ENCODE results near the gene ANKS3.

DNA sequence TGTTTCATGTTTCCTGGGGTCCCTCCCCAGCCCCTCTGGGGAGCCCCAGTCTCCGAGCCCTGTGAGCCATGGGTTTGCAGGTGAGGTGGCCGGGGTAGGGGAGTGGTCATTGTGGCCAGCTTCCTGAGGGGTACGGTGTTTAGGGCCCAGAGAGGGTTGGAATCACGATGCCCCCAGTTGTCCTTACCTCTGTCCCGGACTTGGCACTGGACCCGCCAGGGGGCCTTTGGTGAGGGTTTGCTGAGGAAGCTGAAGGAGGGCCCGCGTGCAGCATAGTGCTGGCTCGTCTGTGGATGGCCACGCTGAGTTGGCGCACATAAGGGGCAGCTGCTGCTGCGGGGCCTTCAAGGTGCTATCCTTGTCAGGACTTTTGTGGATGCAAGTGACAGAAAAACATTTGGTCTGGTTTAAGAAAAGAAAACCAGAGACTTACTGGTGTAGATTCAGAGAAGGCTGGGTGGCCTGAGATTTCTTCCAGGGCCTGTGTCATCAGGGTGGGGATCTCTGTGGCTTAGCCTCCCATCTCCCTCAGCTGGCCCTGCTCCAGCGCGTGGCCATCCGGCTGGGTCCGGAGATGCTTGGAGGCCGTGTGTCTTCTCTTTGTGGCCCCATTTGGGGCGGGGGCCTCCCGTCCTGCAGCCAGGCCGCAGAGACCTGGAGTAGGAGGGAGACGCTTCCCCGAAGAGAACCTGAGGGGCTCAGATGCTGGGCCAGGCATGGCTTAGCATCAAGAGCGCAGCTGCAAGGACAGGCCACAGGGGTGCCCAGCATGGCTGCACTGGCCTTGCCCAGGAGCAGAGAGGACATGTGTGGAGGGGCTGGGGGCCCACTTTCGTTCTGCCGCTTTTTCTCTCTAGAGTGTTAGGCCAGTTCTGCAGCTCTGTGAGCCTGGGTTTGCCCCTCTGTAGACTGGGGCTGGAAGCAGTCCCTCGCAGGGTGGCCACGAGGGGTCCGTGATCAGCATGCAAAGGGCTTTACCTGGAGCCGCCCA, 74.4 kb downstream of the ANKS3 start:
- TF ChIP-seq, protein P1, sequence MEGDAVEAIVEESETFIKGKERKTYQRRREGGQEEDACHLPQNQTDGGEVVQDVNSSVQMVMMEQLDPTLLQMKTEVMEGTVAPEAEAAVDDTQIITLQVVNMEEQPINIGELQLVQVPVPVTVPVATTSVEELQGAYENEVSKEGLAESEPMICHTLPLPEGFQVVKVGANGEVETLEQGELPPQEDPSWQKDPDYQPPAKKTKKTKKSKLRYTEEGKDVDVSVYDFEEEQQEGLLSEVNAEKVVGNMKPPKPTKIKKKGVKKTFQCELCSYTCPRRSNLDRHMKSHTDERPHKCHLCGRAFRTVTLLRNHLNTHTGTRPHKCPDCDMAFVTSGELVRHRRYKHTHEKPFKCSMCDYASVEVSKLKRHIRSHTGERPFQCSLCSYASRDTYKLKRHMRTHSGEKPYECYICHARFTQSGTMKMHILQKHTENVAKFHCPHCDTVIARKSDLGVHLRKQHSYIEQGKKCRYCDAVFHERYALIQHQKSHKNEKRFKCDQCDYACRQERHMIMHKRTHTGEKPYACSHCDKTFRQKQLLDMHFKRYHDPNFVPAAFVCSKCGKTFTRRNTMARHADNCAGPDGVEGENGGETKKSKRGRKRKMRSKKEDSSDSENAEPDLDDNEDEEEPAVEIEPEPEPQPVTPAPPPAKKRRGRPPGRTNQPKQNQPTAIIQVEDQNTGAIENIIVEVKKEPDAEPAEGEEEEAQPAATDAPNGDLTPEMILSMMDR (IDR thresholded peaks at IDR 0.05) = no peak
- TF ChIP-seq POLR2A (IDR thresholded peaks at IDR 0.05) = no peak
